PC-3 (cell line): ENCODE measurements around the gene PDRG1. TPM values are rescaled to one million over a fixed set of nuclear protein-coding genes. Genes with fewer than 3 reads are reported as not detected.

Experiments used
- ATAC-seq: fragments of 200-7000 bp; cut with Tn5 transposase; 2 replicates; pipeline ENCODE4 v1.9.1; 2020; ENCODE audit warnings: mild to moderate bottlenecking, moderate library complexity
- BruUV-seq: library from RNA; stranded (reverse); fragments of 400-500 nt; replicated peaks from 2 replicates; lab custom pipeline; 2021; lab: Mats Ljungman, UMichigan
- CTCF ChIA-PET: fragments of 300-600 bp; sonication (Branson Sonifier 250); formaldehyde crosslinking; loops from one replicate; lab custom pipeline; 2022; ENCODE audit warnings: antibody characterized with exemption; lab: Charles Lee
- POLR2A ChIA-PET: fragments of 300-600 bp; sonication (Branson Sonifier 250); formaldehyde crosslinking; loops from one replicate; lab custom pipeline; 2022; ENCODE audit warnings: antibody characterized with exemption; ENCODE audit not compliant: unreplicated experiment; lab: Charles Lee
- DNase-seq: peaks from one replicate; pipeline ENCODE4 v3.0.0-alpha.2; 2015
- H2AFZ ChIP-seq: fragments of 300-600 bp; sonication (generic); 2 replicates; pipeline ENCODE4 v1.6.0; 2016; ENCODE audit warnings: antibody characterized with exemption, low read length
- H3F3A ChIP-seq: fragments of 300-600 bp; sonication (generic); one replicate; pipeline ENCODE4 v1.6.0; 2017; ENCODE audit warnings: antibody characterized with exemption, low read length, control low read depth, mild to moderate bottlenecking; ENCODE audit not compliant: unreplicated experiment
- H3K27ac ChIP-seq: fragments of 300-600 bp; sonication (generic); 2 replicates; pipeline ENCODE4 v1.5.1; 2016; ENCODE audit warnings: mild to moderate bottlenecking, low read length
- H3K27me3 ChIP-seq: fragments of 300-600 bp; sonication (generic); 2 replicates; pipeline ENCODE4 v1.6.1; 2016; ENCODE audit warnings: low read length, mixed read lengths
- H3K36me3 ChIP-seq: fragments of 300-600 bp; sonication (generic); 2 replicates; pipeline ENCODE4 v1.6.1; 2016; ENCODE audit warnings: low read depth, mixed run types, low read length, mixed read lengths
- H3K4me1 ChIP-seq: fragments of 300-600 bp; sonication (generic); 2 replicates; pipeline ENCODE4 v1.5.1; 2016; ENCODE audit warnings: low read length; ENCODE audit not compliant: insufficient read depth
- H3K4me2 ChIP-seq: fragments of 300-600 bp; sonication (generic); 2 replicates; pipeline ENCODE4 v1.6.0; 2016; ENCODE audit warnings: low read length
- H3K4me3 ChIP-seq: fragments of 300-600 bp; sonication (generic); 2 replicates; pipeline ENCODE4 v1.5.1; 2016; ENCODE audit warnings: mild to moderate bottlenecking, low read length, mixed read lengths
- H3K79me2 ChIP-seq: fragments of 300-600 bp; sonication (generic); 2 replicates; pipeline ENCODE4 v1.6.1; 2017; ENCODE audit warnings: low read length, mixed read lengths
- H3K9ac ChIP-seq: fragments of 300-600 bp; sonication (generic); 2 replicates; pipeline ENCODE4 v1.6.0; 2016; ENCODE audit warnings: mild to moderate bottlenecking, low read length
- H3K9me2 ChIP-seq: fragments of 300-600 bp; sonication (generic); replicated peaks from 2 replicates; pipeline ENCODE4 v1.6.1; 2016; ENCODE audit warnings: mixed run types, low read length, mixed read lengths
- H3K9me3 ChIP-seq: fragments of 300-600 bp; sonication (generic); 2 replicates; pipeline ENCODE4 v1.6.1; 2016; ENCODE audit warnings: low read length, mixed read lengths
- H4K20me1 ChIP-seq: fragments of 300-600 bp; sonication (generic); 2 replicates; pipeline ENCODE4 v1.6.1; 2016; ENCODE audit warnings: low read length, mixed read lengths
- EZH2 ChIP-seq: fragments of 300-600 bp; sonication (generic); IDR thresholded peaks from one replicate; pipeline ENCODE4 v1.6.1; 2017; ENCODE audit warnings: antibody characterized with exemption, mild to moderate bottlenecking, low read length; ENCODE audit not compliant: unreplicated experiment
- EZH2phosphoT487 ChIP-seq: fragments of 300-600 bp; sonication (generic); IDR thresholded peaks from 2 replicates; pipeline ENCODE4 v1.6.1; 2018; ENCODE audit warnings: mild to moderate bottlenecking, antibody characterized with exemption, low read length, borderline replicate concordance
- intact Hi-C: fragments of 100-400 bp; cut with micrococcal nuclease; formaldehyde crosslinking; loops from 2 replicates; pipeline ENCODE4 v1.9.0; 2023
- total RNA-seq: library from RNA; depleted of rRNA; stranded (reverse); fragments of >200 nt; gene quantifications from 2 replicates; pipeline ENCODE4 v1.2.3, GENCODE V29; 2014
- TF ChIP-seq, protein P1 (sequence below): fragments of 300-600 bp; sonication (generic); conservative IDR thresholded peaks from 2 replicates; pipeline ENCODE4 v1.5.1; 2017; ENCODE audit warnings: antibody characterized with exemption, low read depth, mild to moderate bottlenecking, low read length

PDRG1 gene
- total RNA-seq, 1 experiment from 2014 or later = 12.3 TPM

DNA sequence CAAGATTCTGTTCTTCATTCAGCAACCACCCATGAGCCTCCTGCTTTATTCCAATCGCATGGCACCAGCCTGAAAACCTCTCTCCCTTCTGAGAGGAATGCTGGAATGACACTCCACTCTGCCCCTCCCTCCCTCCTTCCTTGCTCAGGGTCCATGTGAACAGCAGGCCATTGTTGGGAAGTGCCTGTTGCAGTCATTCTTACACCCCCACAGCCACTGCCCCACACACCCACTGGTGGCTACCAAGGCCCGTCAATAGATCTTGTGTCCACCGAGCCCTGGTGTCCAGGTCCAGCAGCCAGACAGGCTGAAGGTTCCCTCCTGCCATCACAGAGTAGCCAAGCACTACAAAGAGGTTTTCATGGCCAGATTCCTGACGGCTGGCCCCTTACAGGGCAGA, 6.5 kb downstream of the PDRG1 start:
- H3K9me3 ChIP-seq = no peaks in the 10 kb centered on the region
- ChIA-PET CTCF (interaction anchor here (0.5 kb wide), 1 partner anchor 49 kb away, joined by 5 read pairs; no protein-coding TSS in a partner anchor), POLR2A (no interaction called here)
- TF ChIP-seq EZH2 (no peak), EZH2phosphoT487 (no peak)
- TF ChIP-seq, protein P1, sequence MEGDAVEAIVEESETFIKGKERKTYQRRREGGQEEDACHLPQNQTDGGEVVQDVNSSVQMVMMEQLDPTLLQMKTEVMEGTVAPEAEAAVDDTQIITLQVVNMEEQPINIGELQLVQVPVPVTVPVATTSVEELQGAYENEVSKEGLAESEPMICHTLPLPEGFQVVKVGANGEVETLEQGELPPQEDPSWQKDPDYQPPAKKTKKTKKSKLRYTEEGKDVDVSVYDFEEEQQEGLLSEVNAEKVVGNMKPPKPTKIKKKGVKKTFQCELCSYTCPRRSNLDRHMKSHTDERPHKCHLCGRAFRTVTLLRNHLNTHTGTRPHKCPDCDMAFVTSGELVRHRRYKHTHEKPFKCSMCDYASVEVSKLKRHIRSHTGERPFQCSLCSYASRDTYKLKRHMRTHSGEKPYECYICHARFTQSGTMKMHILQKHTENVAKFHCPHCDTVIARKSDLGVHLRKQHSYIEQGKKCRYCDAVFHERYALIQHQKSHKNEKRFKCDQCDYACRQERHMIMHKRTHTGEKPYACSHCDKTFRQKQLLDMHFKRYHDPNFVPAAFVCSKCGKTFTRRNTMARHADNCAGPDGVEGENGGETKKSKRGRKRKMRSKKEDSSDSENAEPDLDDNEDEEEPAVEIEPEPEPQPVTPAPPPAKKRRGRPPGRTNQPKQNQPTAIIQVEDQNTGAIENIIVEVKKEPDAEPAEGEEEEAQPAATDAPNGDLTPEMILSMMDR = no peak
- H3K27me3 ChIP-seq = no peaks in the 10 kb centered on the region
- no peaks in the 10 kb centered on the region for H3F3A ChIP-seq
- peaks cover 9% of the 10 kb centered on the region for H3K79me2 ChIP-seq
- H3K9ac ChIP-seq = no peak overlapping the region
- DNase-seq (no peak), ATAC-seq (no peak)
- intact Hi-C loops = no loop called here
- H4K20me1 ChIP-seq = peaks cover 1% of the 10 kb centered on the region; the same call in 1 of the 2 replicates
- BruUV-seq = no TSS peak
- H3K36me3 ChIP-seq = peaks cover 49% of the 10 kb centered on the region
- H3K4me3 ChIP-seq = no peak overlapping the region
- no peak overlapping the region for H3K27ac ChIP-seq
- H3K4me1 ChIP-seq = peaks cover 1% of the 10 kb centered on the region
- H3K4me2 ChIP-seq = no peak overlapping the region
- no peaks in the 10 kb centered on the region for H3K9me2 ChIP-seq
- no peak overlapping the region for H2AFZ ChIP-seq

DNA sequence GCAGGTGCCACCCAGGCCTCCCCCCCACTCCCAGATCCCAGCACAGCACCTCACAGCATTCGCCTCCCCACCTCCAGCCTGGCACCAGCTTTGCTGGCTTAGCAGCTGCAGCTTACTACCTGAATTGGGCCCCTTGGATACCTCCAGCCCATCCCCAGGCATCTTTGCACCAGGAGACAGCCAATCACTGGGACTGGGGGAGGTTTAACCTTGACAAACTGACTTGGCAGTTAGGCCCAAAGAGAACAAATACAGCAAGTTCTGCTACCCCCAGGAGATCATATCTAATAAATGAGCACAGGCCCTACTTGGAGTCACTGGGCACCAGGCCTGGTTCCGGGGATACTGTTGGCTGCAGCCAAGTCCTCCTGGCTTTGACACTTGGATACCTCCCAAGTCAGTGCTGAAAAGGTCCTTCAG, 8.8 kb downstream of the PDRG1 start:
- ChIA-PET POLR2A (no interaction called here), CTCF (no interaction called here)
- intact Hi-C loops = no loop called here
- no peaks in the 10 kb centered on the region; the same call in 1 of the 2 replicates for H3K79me2 ChIP-seq
- no peak for TF ChIP-seq EZH2phosphoT487
- TF ChIP-seq, protein P1 = no peak
- no peak for TF ChIP-seq EZH2
- ATAC-seq (no peak), DNase-seq (no peak)
- no peaks in the 10 kb centered on the region for H3K4me1 ChIP-seq
- H3K4me2 ChIP-seq = no peak overlapping the region
- H3K9me2 ChIP-seq = no peaks in the 10 kb centered on the region
- H3K27ac ChIP-seq = no peak overlapping the region
- H2AFZ ChIP-seq = no peak overlapping the region
- no TSS peak for BruUV-seq
- H3K4me3 ChIP-seq = no peak overlapping the region
- H3K27me3 ChIP-seq = no peaks in the 10 kb centered on the region
- H3F3A ChIP-seq = no peaks in the 10 kb centered on the region
- H3K9ac ChIP-seq = no peak overlapping the region
- H3K36me3 ChIP-seq = peaks cover 35% of the 10 kb centered on the region
- H4K20me1 ChIP-seq = no peaks in the 10 kb centered on the region
- no peaks in the 10 kb centered on the region for H3K9me3 ChIP-seq

DNA sequence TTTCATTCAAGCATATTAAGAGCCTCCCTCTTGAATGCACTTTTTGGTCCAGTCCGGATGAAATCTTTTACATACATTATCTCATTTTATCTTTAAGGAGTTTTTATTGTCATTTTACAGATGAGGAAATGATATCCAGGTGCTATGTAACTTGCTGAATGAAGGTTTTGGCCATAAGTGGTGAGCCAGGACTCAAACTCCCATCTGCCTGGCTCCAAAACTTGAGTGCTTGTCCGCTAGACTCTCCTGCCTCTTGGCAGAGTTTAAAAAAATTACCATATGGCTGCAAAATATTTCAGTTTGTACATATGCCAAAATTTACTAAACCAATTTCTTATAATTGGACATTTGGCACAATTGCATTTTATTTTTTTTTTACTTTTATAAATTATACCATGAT, 12.2 kb downstream of the PDRG1 start:
- H2AFZ ChIP-seq = no peak overlapping the region
- no peaks in the 10 kb centered on the region for H3K4me1 ChIP-seq
- H3K4me2 ChIP-seq = no peak overlapping the region
- intact Hi-C loops = no loop called here
- BruUV-seq = no TSS peak
- no peaks in the 10 kb centered on the region for H3K9me3 ChIP-seq
- POLR2A ChIA-PET = interaction anchor here (0.7 kb wide), 2 partner anchors 14 to 334 kb away, joined by 3 to 5 read pairs; no protein-coding TSS in a partner anchor
- H3F3A ChIP-seq = no peaks in the 10 kb centered on the region
- CTCF ChIA-PET = no interaction called here
- H3K27me3 ChIP-seq = no peaks in the 10 kb centered on the region
- no peak overlapping the region for H3K27ac ChIP-seq
- no peaks in the 10 kb centered on the region for H4K20me1 ChIP-seq
- peaks cover 5% of the 10 kb centered on the region; the same call in 1 of the 2 replicates for H3K36me3 ChIP-seq
- H3K4me3 ChIP-seq = no peak overlapping the region
- H3K79me2 ChIP-seq = no peaks in the 10 kb centered on the region
- H3K9me2 ChIP-seq = no peaks in the 10 kb centered on the region
- ATAC-seq (no peak), DNase-seq (no peak)
- H3K9ac ChIP-seq = no peak overlapping the region
- TF ChIP-seq EZH2 (no peak), EZH2phosphoT487 (no peak)
- TF ChIP-seq, protein P1 = no peak
